Transverse colon (tissue), 4 donors: ENCODE data around the gene ACTN3. TPM values are rescaled to one million over a fixed set of nuclear protein-coding genes. Genes with fewer than 3 reads are reported as not detected.
"Not testable (repeated sequence)": the region's sequence is repeated elsewhere in the genome, so short reads cannot be mapped to it uniquely, and the experiment has no call there.

Experiments used
- DNase-seq: peaks from one replicate; pipeline ENCODE4 v3.0.0-alpha.2; 2019
- H3K27ac ChIP-seq, 4 donors: fragments of 200-600 bp; sonication (generic); 2 replicates each; pipeline ENCODE4 v1.5.1; 2016 to 2018; ENCODE audit warnings: inconsistent platforms in 4 of 4
- H3K27me3 ChIP-seq: fragments of 200-600 bp; sonication (generic); 2 replicates; pipeline ENCODE4 v1.5.1; 2017; ENCODE audit warnings: inconsistent platforms
- H3K36me3 ChIP-seq, 4 donors: fragments of 200-600 bp; sonication (generic); 2 replicates each; pipeline ENCODE4 v1.5.1; 2017 to 2019; ENCODE audit warnings: inconsistent platforms in 4 of 4
- H3K4me1 ChIP-seq, 4 donors: fragments of 200-600 bp; sonication (generic); 2 replicates each; pipeline ENCODE4 v1.5.1; 2017 to 2020; ENCODE audit warnings: inconsistent platforms in 4 of 4
- H3K4me3 ChIP-seq, 4 donors: fragments of 200-600 bp; sonication (generic); 1 replicate in 1 of 4; 2 replicates in 3 of 4; pipeline versions ENCODE4 v1.5.1 to v1.6.1; 2017 to 2019; ENCODE audit warnings: inconsistent platforms in 4 of 4
- H3K9me3 ChIP-seq, 2 donors: fragments of 200-600 bp; sonication (generic); 2 replicates each; pipeline ENCODE4 v1.5.1; 2017 to 2019; ENCODE audit warnings: inconsistent platforms in 2 of 2
- CTCF ChIP-seq, 5 experiments: fragments of 200-600 bp in 3 of 5; fragments of 450-650 bp in 2 of 5; sonication (generic) in 3 of 5; IDR thresholded peaks; 1 replicate in 2 of 5; 2 replicates in 3 of 5; pipeline ENCODE4 v1.5.1; 2016 to 2017; ENCODE audit warnings: antibody characterized with exemption in 5 of 5, inconsistent platforms in 3 of 5, mild to moderate bottlenecking in 2 of 5, moderate library complexity in 1 of 5
- EP300 ChIP-seq: sonication (generic); formaldehyde crosslinking; IDR thresholded peaks from one replicate; pipeline ENCODE4 v1.6.1; 2017; ENCODE audit warnings: antibody characterized with exemption, low read depth
- POLR2A ChIP-seq: fragments of 450-650 bp; IDR thresholded peaks from one replicate; pipeline ENCODE4 v1.6.1; 2016; ENCODE audit warnings: antibody characterized with exemption, mild to moderate bottlenecking, moderate library complexity
- POLR2AphosphoS5 ChIP-seq, 3 donors: sonication (generic); formaldehyde crosslinking; IDR thresholded peaks; one replicate each; pipeline ENCODE4 v1.6.1; 2016; ENCODE audit warnings: antibody characterized with exemption in 3 of 3
- WGBS, 2 donors: methylation state at CpG; one replicate each; pipeline ENCODE4 v1.1.5; 2018; ENCODE audit warnings: low coverage in 1 of 2; 5-methylcytosine and 5-hydroxymethylcytosine counted together
- in situ Hi-C, 4 donors: fragments of 200-750 bp; cut with MboI; loops; one replicate each; pipeline versions ENCODE4 v1.15.0 to v1.15.1; 2017; ENCODE audit warnings: low sequenced_read_pairs in 3 of 4, low pct_ligation_motif_present in 1 of 4, low pct_unique_long_range_greater_than_20kb in 1 of 4
- intact Hi-C: fragments of 100-400 bp; cut with DNase I; formaldehyde crosslinking; loops from one replicate; pipeline ENCODE4 v1.15.1; 2023; ENCODE audit warnings: low total_unique reads
- total RNA-seq, 4 donors: library from RNA; depleted of rRNA; stranded (reverse); fragments of >200 nt; gene quantifications; one replicate each; pipeline ENCODE4 v1.1.0, GENCODE V29; 2016

The ACTN3 gene
- total RNA-seq, 4 donors from 2014 or later = not detected

DNA sequence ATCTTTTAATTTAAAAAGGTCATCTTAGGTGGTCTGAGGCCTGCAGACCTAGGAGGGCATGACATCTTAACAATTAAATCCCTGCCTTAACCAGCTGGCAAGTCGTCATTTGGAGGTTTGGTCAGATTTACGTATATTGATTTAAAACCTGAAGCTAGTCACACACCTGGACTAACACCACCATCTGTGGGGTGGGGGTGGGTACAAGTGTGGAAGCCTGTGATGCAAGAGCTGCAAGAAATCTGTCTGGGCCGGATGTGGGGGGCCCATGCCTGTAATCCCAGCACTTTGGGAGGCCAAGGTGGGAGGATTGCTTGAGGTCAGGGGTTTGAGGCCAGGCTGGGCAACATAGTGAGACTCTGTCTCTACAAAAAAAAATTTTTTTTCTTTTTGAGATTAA lies 34.6 kb downstream of the ACTN3 start:
- no peak for DNase-seq
- no peaks in the 10 kb centered on the region for H3K36me3 ChIP-seq
- in situ Hi-C loops = loop anchor here in 2 of 4 donors (5.0 to 10.0 kb wide), 2 partner anchors 94 to 101 kb away; partner anchors contain the start of gene RBM4B (in 1 of the 2)
- H3K9me3 ChIP-seq = no peaks in the 10 kb centered on the region
- H3K27ac ChIP-seq = no peak overlapping the region
- TF ChIP-seq POLR2AphosphoS5 (IDR thresholded peaks at IDR 0.05) = no peak
- TF ChIP-seq CTCF (IDR thresholded peaks at IDR 0.05) = no peak
- TF ChIP-seq POLR2A = no peak
- TF ChIP-seq EP300 = no peak
- no peaks in the 10 kb centered on the region for H3K4me1 ChIP-seq
- intact Hi-C loops = no loop called here
- WGBS, 2 donors = 77 to 83% methylated on average over 1 to 3 of the region's 3 CpGs
- H3K27me3 ChIP-seq = no peaks in the 10 kb centered on the region
- no peak overlapping the region for H3K4me3 ChIP-seq

GRCh38 chr11:66582565-66583147 lies 36.0 kb downstream of the ACTN3 start:
- in situ Hi-C loops = loop anchor here in 2 of 4 donors (5.0 to 10.0 kb wide), 2 partner anchors 92 to 100 kb away; partner anchors contain the start of gene RBM4B (in 1 of the 2)
- H3K36me3 ChIP-seq, H3K27ac ChIP-seq, H3K4me1 ChIP-seq, intact Hi-C loops, DNase-seq, H3K27me3 ChIP-seq, H3K9me3 ChIP-seq, H3K4me3 ChIP-seq: not testable (repeated sequence)
- WGBS, 2 donors = 72 to 81% methylated on average over 3 of the region's 3 CpGs

DNA sequence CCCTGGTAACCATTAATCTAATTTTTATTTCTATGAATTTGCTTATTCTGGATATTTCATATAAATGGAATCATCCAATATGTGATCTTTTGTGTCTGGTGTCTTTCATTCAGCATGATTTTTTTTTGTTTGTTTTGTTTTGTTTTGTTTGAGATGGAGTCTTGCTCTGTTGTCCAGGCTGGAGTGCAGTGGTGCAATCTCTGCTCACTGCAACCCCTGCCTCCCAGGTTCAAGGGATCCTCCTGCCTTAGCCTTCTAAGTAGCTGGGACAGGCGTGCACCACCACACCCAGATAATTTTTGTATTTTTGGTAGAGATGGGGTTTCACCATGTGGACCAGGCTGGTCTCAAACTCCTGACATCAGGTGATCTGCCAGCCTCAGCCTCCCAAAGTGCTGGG lies 38.7 kb downstream of the ACTN3 start:
- intact Hi-C loops, H3K27ac ChIP-seq, H3K9me3 ChIP-seq, H3K4me3 ChIP-seq, H3K27me3 ChIP-seq, DNase-seq, H3K4me1 ChIP-seq, H3K36me3 ChIP-seq: not testable (repeated sequence)
- 83 to 100% methylated on average over 1 of the region's 1 CpG for WGBS, 2 donors
- in situ Hi-C loops = loop anchor here in 1 of 4 donors (10.0 kb wide), 1 partner anchor 89 kb away; the partner anchor contains the start of gene RBM4B

DNA sequence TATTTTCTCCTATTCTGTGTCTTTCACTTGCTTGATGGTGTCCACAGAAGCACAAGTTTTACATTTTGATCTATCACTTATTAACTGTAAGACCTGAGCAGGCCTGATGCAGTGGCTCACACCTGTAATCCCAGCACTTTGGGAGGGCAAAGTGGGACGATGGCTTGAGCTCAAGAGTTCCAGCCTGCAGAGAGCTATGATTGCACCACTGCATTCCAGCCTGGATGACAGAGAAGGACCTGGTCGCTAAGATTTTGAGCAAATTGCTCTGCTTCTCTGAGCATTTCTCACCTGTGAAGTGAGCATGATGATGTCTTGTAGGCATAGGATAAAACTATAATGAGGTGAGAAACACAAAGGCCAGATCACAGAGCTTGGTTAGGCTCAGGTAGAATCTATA lies 39.4 kb downstream of the ACTN3 start:
- no peak overlapping the region for H3K27ac ChIP-seq
- H3K9me3 ChIP-seq = no peaks in the 10 kb centered on the region
- H3K4me3 ChIP-seq = no peak overlapping the region
- 40 to 49% methylated on average over 2 of the region's 2 CpGs for WGBS, 2 donors
- no peaks in the 10 kb centered on the region for H3K27me3 ChIP-seq
- TF ChIP-seq POLR2A (no peak), CTCF (IDR thresholded peaks at IDR 0.05) (no peak), EP300 (no peak), POLR2AphosphoS5 (IDR thresholded peaks at IDR 0.05) (no peak)
- in situ Hi-C loops (loop anchor here in 1 of 4 donors (10.0 kb wide), 1 partner anchor 89 kb away; the partner anchor contains the start of gene RBM4B), intact Hi-C loops (no loop called here)
- DNase-seq = no peak
- H3K4me1 ChIP-seq = no peaks in the 10 kb centered on the region
- H3K36me3 ChIP-seq = no peaks in the 10 kb centered on the region

DNA sequence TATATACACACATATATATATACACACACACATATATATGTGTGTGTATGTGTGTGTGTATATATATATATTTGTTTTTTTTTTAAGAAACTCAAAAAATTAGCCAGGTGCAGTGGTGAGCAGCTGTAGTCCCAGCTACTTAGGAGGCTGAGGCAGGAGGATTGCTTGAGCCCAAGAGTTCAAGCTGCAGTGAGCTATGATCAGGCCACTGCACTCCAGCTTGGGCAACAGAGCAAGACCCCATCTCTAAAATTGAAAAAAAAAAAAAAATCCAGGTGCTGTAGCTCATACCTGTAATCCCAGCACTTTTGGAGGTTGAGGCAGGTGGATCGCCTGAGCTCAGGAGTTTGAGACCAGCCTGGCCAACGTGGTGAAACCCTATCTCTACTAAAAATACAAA lies 42.6 kb downstream of the ACTN3 start:
- DNase-seq, H3K27ac ChIP-seq, intact Hi-C loops, H3K27me3 ChIP-seq, H3K36me3 ChIP-seq, H3K4me3 ChIP-seq, H3K9me3 ChIP-seq: not testable (repeated sequence)
- 60 to 71% methylated on average over 1 to 2 of the region's 2 CpGs for WGBS, 2 donors
- in situ Hi-C loops = loop anchor here in 1 of 4 donors (10.0 kb wide), 1 partner anchor 85 kb away; the partner anchor contains the start of gene RBM4B
- H3K4me1 ChIP-seq = peaks cover 11 to 19% (median 16%) of the 10 kb centered on the region in 4 donors
